K562 (cell line): ENCODE measurements around the gene ST6GALNAC6. TPM values are rescaled to one million over a fixed set of nuclear protein-coding genes. Genes with fewer than 3 reads are reported as not detected.

Experiments used
- ATAC-seq: fragments of 200-7000 bp; cut with Tn5 transposase; 3 replicates; pipeline ENCODE4 v1.9.1; 2020; ENCODE audit warnings: moderate library complexity
- BruUV-seq: library from RNA; stranded (reverse); fragments of 400-500 nt; replicated peaks from 2 replicates; lab custom pipeline; 2021; lab: Mats Ljungman, UMichigan
- CTCF ChIA-PET: fragments of 300-600 bp; formaldehyde crosslinking; extraction: SDS; loops from one replicate; lab custom pipeline; 2021; ENCODE audit warnings: low intra/inter-chr PET ratio; lab: Yijun Ruan, JAX
- POLR2A ChIA-PET: fragments of 300-600, 350-650 bp; sonication (Branson Sonifier 250); formaldehyde crosslinking; extraction: SDS; loops from one replicate; lab custom pipeline; 2021; ENCODE audit warnings: antibody characterized with exemption, inconsistent platforms; lab: Yijun Ruan, JAX
- DNase-seq, 4 experiments: peaks; one replicate each; pipeline versions ENCODE4 v3.0.0 to v3.0.0-alpha.2; 2011 to 2018; ENCODE audit warnings: low spot score in 3 of 4, mixed read lengths in 3 of 4; ENCODE audit errors: extremely low read depth in 1 of 4
- FAIRE-seq: peaks from 2 replicates; lab custom pipeline; 2011; peaks lifted over from hg19 to GRCh38; lab: Jason Lieb, UNC
- H2AFZ ChIP-seq: 2 replicates; pipeline ENCODE4 v1.6.0; 2011; ENCODE audit warnings: low read depth, low read length, control low read depth, inconsistent platforms
- H3K27ac ChIP-seq: fragments of 200-600 bp; 3 replicates; pipeline ENCODE4 v1.8.0; 2011; ENCODE audit warnings: low read depth, mild to moderate bottlenecking, control low read depth, inconsistent platforms, low read length, moderate library complexity, mixed read lengths; ENCODE audit errors: extremely low read depth
- H3K27me3 ChIP-seq, 2 experiments: fragments of 300-600 bp in 1 of 2; 2 replicates in 1 of 2; 3 replicates in 1 of 2; pipeline versions ENCODE4 v1.6.0 to v1.8.0; 2011; ENCODE audit warnings: inconsistent platforms in 2 of 2, low read length in 2 of 2, mild to moderate bottlenecking in 1 of 2, mixed read lengths in 1 of 2, moderate library complexity in 1 of 2; ENCODE audit not compliant: control insufficient read depth in 2 of 2, insufficient read depth in 2 of 2
- H3K36me3 ChIP-seq: fragments of 300-600 bp; 3 replicates; pipeline ENCODE4 v1.8.0; 2011; ENCODE audit warnings: mild to moderate bottlenecking, low read length, inconsistent platforms; ENCODE audit not compliant: control insufficient read depth, insufficient read depth
- H3K4me1 ChIP-seq, 2 experiments: fragments of 200-600 bp in 1 of 2; replicated peaks in 1 of 2; 2 replicates in 1 of 2; 3 replicates in 1 of 2; pipeline versions ENCODE4 v1.5.1 to v1.8.0; 2011; ENCODE audit warnings: inconsistent platforms in 2 of 2, low read length in 2 of 2, mild to moderate bottlenecking in 1 of 2, mixed read lengths in 1 of 2, moderate library complexity in 1 of 2; ENCODE audit not compliant: control insufficient read depth in 2 of 2, insufficient read depth in 2 of 2
- H3K4me2 ChIP-seq: 2 replicates; pipeline ENCODE4 v1.6.1; 2011; ENCODE audit warnings: low read length, control low read depth, inconsistent platforms, mixed read lengths; ENCODE audit not compliant: insufficient read depth
- H3K4me3 ChIP-seq: fragments of 200-600 bp; sonication (generic), shearing (Covaris generic); 2 replicates; pipeline ENCODE4 v1.5.1; 2016; ENCODE audit warnings: control low read depth, inconsistent platforms
- H3K79me2 ChIP-seq: fragments of 200-600 bp; 3 replicates; pipeline ENCODE4 v1.8.0; 2011; ENCODE audit warnings: low read length, inconsistent platforms; ENCODE audit not compliant: control insufficient read depth, insufficient read depth
- H3K9ac ChIP-seq, 2 experiments: 2 replicates each; pipeline versions ENCODE4 v1.6.0 to v1.6.1; 2011; ENCODE audit warnings: low read depth in 2 of 2, low read length in 2 of 2, control low read depth in 1 of 2, inconsistent platforms in 1 of 2, mild to moderate bottlenecking in 1 of 2, mixed read lengths in 1 of 2; ENCODE audit not compliant: insufficient read depth in 1 of 2
- H3K9me1 ChIP-seq: one replicate; pipeline ENCODE4 v1.6.0; 2011; ENCODE audit warnings: inconsistent platforms, mild to moderate bottlenecking, low read length, moderate library complexity; ENCODE audit not compliant: control insufficient read depth, insufficient read depth
- H3K9me3 ChIP-seq: replicated peaks from 2 replicates; pipeline ENCODE4 v1.5.1; 2011; ENCODE audit warnings: low read depth, low read length, inconsistent platforms; ENCODE audit not compliant: control insufficient read depth, insufficient read depth
- H4K20me1 ChIP-seq: replicated peaks from 2 replicates; pipeline ENCODE4 v1.6.1; 2011; ENCODE audit warnings: low read length, inconsistent platforms, mixed read lengths; ENCODE audit not compliant: control insufficient read depth, insufficient read depth
- DPF2 ChIP-seq: fragments of 450-650 bp; IDR thresholded peaks from 2 replicates; pipeline ENCODE4 v1.6.1; 2016
- FOXK2 ChIP-seq, 2 experiments: fragments of 450-650 bp; IDR thresholded peaks in 1 of 2; conservative IDR thresholded peaks in 1 of 2; 2 replicates each; pipeline ENCODE4 v1.6.1; 2016; ENCODE audit warnings: low read depth in 2 of 2, mild to moderate bottlenecking in 1 of 2
- L3MBTL2 ChIP-seq: fragments of 450-650 bp; IDR thresholded peaks from 2 replicates; pipeline ENCODE4 v1.6.1; 2016; ENCODE audit warnings: mild to moderate bottlenecking, moderate library complexity
- PHF20 ChIP-seq: fragments of 450-650 bp; IDR thresholded peaks from 2 replicates; pipeline ENCODE4 v1.6.1; 2018; ENCODE audit not compliant: partially characterized antibody
- TCF7L2 ChIP-seq: fragments of 150-350 bp; IDR thresholded peaks from 2 replicates; pipeline ENCODE4 v1.6.1; 2016; ENCODE audit warnings: low read depth, mild to moderate bottlenecking, low read length, moderate library complexity
- VEZF1 ChIP-seq: fragments of 200-800 bp; sonication (Bioruptor generic); IDR thresholded peaks from 2 replicates; pipeline ENCODE4 v1.6.1; 2017; ENCODE audit warnings: missing genetic modification characterization, missing compliant biosample characterization
- ZNF384 ChIP-seq: IDR thresholded peaks from 2 replicates; pipeline ENCODE4 v1.6.1; 2012; ENCODE audit warnings: low read depth, low read length, improper control_type of control experiment
- WGBS: fragments of 100-300 bp; shearing (Covaris generic); methylation state at CpG from one replicate; pipeline ENCODE4 v1.1.6; 2016; ENCODE audit warnings: low coverage, mixed read lengths; ENCODE audit not compliant: insufficient coverage; ENCODE audit errors: missing lambda C conversion rate; 5-methylcytosine and 5-hydroxymethylcytosine counted together
- in situ Hi-C: fragments of 300-500 bp; cut with MboI; formaldehyde crosslinking; loops from 4 replicates; pipeline ENCODE4 v1.15.0; 2018; ENCODE audit warnings: inconsistent platforms, mixed read lengths
- intact Hi-C: fragments of 100-400 bp; cut with micrococcal nuclease; formaldehyde crosslinking; loops from 2 replicates; pipeline ENCODE4 v1.14.2; 2022
- polyA plus RNA-seq, 8 experiments: library from polyadenylated mRNA; depleted of rRNA in 4 of 8; stranded (reverse) in 5 of 8; unstranded in 3 of 8; fragments of >200 nt; fragmentation: Nextera tagmentation in 2 of 8; fragmentation: Illumina TruSeq in 1 of 8; extraction: Ambion mirVana in 2 of 8; extraction: Trizol in 1 of 8; gene quantifications; 2 replicates each; pipeline versions ENCODE4 v1.2.1 to v1.2.3, GENCODE V29; 2011 to 2014; ENCODE audit warnings: inconsistent platforms in 1 of 8, missing spikeins in 1 of 8
- total RNA-seq, 7 experiments: library from RNA; depleted of rRNA in 6 of 7; stranded (reverse); fragments of >200 nt in 6 of 7; fragmentation: Illumina TruSeq in 2 of 7; extraction: Trizol in 2 of 7; gene quantifications; 2 replicates each; pipeline versions ENCODE4 v1.2.1 to v1.2.3, GENCODE V29; 2011 to 2021; ENCODE audit warnings: low replicate concordance in 1 of 7
- TF ChIP-seq, protein P1 (sequence below): fragments of 450-650 bp; IDR thresholded peaks from 2 replicates; pipeline ENCODE4 v1.6.1; 2016
- TF ChIP-seq, protein P2 (sequence below), 2 experiments: fragments of 200-800 bp in 1 of 2; sonication (Bioruptor generic) in 1 of 2; sonication (generic) in 1 of 2; formaldehyde crosslinking in 1 of 2; IDR thresholded peaks in 1 of 2; conservative IDR thresholded peaks in 1 of 2; 2 replicates each; pipeline versions ENCODE4 v1.5.0 to v1.6.1; 2016 to 2020; ENCODE audit warnings: missing compliant biosample characterization in 1 of 2, missing genetic modification characterization in 1 of 2, missing genetic modification reagents in 1 of 2

Gene ST6GALNAC6
- total and polyA plus RNA-seq, 9 of the 15 experiments (the other 6 are each of a cell fraction or from before 2014, with no cell fraction given): 0.13 to 23.0 (median 14.5) TPM

GRCh38 chr9:127940593-127940992 is 41.2 kb upstream of the ST6GALNAC6 start:
- peaks cover 25% of the 10 kb centered on the region for H3K79me2 ChIP-seq
- H3K4me3 ChIP-seq: no peak overlapping the region
- peak overlapping the region in 1 of 2 experiments; percentile 67; a peak in 2 of 4 replicates for H3K9ac ChIP-seq
- H4K20me1 ChIP-seq: peaks cover 17% of the 10 kb centered on the region; the same call in 1 of the 2 replicates
- H3K36me3 ChIP-seq: peaks cover 37% of the 10 kb centered on the region; the same call in 2 of the 3 replicates
- H2AFZ ChIP-seq: peak overlapping the region; percentile 86
- DNase-seq (peak in 3 of 4 experiments; percentile 44 to 72 (median 70)), ATAC-seq (no peak), FAIRE-seq (peak; percentile 74)
- no TSS peak for BruUV-seq
- H3K9me1 ChIP-seq: peaks cover 6% of the 10 kb centered on the region
- WGBS: 19% methylated on average over 4 of the region's 4 CpGs
- peak overlapping the region; percentile 40; the same call in 1 of the 2 replicates for H3K4me2 ChIP-seq
- H3K9me3 ChIP-seq: no peaks in the 10 kb centered on the region
- ChIA-PET CTCF (no interaction called here), POLR2A (interaction anchor here (0.6 to 1.1 kb wide), 5 partner anchors 9 to 220 kb away, joined by 3 to 5 read pairs (median 3); no protein-coding TSS in a partner anchor)
- in situ Hi-C loops (no loop called here), intact Hi-C loops (no loop called here)
- peaks cover 57 to 81% of the 10 kb centered on the region in 2 experiments for H3K4me1 ChIP-seq
- no peaks in the 10 kb centered on the region for H3K27me3 ChIP-seq
- peak overlapping the region; percentile 81 for H3K27ac ChIP-seq
- TF ChIP-seq TCF7L2 (no peak), L3MBTL2 (0 out of 2 replicates have a peak, but pooled peaks have one; percentile 30), PHF20 (no peak), ZNF384 (0 out of 2 replicates have a peak, but pooled peaks have one; percentile 64), DPF2 (peak; percentile 35; the same call in 1 of the 2 replicates), FOXK2 (conservative IDR thresholded peaks at IDR 0.05 in 1 of 2, IDR thresholded peaks at IDR 0.05 in 1 of 2; ENCODE audit: low read depth in 2 of 2) (peak; percentile 48 to 51; a peak in 1 of 4 replicates), VEZF1 (CRISPR knock-in tag) (peak; percentile 46)
- TF ChIP-seq, protein P1, sequence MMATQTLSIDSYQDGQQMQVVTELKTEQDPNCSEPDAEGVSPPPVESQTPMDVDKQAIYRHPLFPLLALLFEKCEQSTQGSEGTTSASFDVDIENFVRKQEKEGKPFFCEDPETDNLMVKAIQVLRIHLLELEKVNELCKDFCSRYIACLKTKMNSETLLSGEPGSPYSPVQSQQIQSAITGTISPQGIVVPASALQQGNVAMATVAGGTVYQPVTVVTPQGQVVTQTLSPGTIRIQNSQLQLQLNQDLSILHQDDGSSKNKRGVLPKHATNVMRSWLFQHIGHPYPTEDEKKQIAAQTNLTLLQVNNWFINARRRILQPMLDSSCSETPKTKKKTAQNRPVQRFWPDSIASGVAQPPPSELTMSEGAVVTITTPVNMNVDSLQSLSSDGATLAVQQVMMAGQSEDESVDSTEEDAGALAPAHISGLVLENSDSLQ: peak; percentile 56
- TF ChIP-seq, protein P2, sequence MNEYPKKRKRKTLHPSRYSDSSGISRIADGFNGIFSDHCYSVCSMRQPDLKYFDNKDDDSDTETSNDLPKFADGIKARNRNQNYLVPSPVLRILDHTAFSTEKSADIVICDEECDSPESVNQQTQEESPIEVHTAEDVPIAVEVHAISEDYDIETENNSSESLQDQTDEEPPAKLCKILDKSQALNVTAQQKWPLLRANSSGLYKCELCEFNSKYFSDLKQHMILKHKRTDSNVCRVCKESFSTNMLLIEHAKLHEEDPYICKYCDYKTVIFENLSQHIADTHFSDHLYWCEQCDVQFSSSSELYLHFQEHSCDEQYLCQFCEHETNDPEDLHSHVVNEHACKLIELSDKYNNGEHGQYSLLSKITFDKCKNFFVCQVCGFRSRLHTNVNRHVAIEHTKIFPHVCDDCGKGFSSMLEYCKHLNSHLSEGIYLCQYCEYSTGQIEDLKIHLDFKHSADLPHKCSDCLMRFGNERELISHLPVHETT (CRISPR knock-in tag; conservative IDR thresholded peaks at IDR 0.05 in 1 of 2, IDR thresholded peaks at IDR 0.05 in 1 of 2): 0 out of 4 replicates have a peak, but pooled peaks of 1 of the 2 experiments have one; percentile 40
